Measurements from ENCODE around the gene PTGES.
A peak's percentile ranks its signal among the peaks of the same experiment; 100 is the strongest.

The PTGES gene

DNA sequence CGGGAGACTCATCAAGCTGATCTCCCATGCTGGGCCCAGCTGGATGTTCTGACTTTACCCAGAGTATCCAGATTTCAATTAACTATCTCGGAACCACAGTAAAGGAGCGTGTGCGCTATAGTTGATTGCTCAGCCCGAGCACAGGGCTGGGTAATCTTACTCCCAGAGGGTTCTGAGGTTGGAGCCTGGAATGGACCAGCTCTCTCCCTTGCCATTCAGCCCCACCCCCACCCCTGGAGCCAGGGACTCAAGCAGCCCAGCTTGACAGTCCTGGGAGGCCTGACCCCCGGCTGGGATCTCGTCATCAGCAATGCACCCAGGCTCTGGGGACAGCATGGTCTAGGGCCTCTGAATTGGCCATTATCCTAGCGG is 23.7 kb upstream of the PTGES start:
- no peak for TF ChIP-seq FOXM1 (IDR thresholded peaks at IDR 0.05; ENCODE audit: borderline replicate concordance, low read depth)
- TF ChIP-seq ZBTB7A (IDR thresholded peaks at IDR 0.05; ENCODE audit: low read depth) = no peak

DNA sequence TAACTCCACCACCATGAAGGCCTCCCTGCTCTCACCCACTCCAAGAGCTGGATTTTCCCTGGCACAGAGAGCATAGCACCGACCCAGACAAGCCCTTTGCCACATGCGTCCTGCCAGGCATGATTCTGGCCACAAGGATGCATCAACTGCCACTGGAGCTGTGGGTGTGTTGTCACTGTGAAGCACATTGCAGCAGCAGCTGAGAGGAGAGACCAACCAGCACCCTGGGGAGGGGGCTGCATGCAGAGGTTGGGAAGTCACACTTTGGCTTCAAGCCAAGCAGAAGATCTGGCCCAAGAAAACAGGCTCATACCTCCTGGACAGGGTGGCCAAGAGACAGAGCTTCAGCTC is 22.6 kb upstream of the PTGES start:
- no peak for TF ChIP-seq MAX (IDR thresholded peaks at IDR 0.05)
- no peak for TF ChIP-seq RAD21 (IDR thresholded peaks at IDR 0.05; ENCODE audit: low read depth)
- no peak for TF ChIP-seq ZBTB7A (IDR thresholded peaks at IDR 0.05; ENCODE audit: low read depth)
- TF ChIP-seq, protein P1, sequence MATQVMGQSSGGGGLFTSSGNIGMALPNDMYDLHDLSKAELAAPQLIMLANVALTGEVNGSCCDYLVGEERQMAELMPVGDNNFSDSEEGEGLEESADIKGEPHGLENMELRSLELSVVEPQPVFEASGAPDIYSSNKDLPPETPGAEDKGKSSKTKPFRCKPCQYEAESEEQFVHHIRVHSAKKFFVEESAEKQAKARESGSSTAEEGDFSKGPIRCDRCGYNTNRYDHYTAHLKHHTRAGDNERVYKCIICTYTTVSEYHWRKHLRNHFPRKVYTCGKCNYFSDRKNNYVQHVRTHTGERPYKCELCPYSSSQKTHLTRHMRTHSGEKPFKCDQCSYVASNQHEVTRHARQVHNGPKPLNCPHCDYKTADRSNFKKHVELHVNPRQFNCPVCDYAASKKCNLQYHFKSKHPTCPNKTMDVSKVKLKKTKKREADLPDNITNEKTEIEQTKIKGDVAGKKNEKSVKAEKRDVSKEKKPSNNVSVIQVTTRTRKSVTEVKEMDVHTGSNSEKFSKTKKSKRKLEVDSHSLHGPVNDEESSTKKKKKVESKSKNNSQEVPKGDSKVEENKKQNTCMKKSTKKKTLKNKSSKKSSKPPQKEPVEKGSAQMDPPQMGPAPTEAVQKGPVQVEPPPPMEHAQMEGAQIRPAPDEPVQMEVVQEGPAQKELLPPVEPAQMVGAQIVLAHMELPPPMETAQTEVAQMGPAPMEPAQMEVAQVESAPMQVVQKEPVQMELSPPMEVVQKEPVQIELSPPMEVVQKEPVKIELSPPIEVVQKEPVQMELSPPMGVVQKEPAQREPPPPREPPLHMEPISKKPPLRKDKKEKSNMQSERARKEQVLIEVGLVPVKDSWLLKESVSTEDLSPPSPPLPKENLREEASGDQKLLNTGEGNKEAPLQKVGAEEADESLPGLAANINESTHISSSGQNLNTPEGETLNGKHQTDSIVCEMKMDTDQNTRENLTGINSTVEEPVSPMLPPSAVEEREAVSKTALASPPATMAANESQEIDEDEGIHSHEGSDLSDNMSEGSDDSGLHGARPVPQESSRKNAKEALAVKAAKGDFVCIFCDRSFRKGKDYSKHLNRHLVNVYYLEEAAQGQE (IDR thresholded peaks at IDR 0.05; ENCODE audit: low read depth) = no peak
- no peak for TF ChIP-seq USF1 (IDR thresholded peaks at IDR 0.05)
- TF ChIP-seq TEAD4 (IDR thresholded peaks at IDR 0.05) = no peak
- no peak for TF ChIP-seq CEBPB (IDR thresholded peaks at IDR 0.05)
- no peak for TF ChIP-seq EP300 (IDR thresholded peaks at IDR 0.05; ENCODE audit: borderline replicate concordance)
- TF ChIP-seq NFIC (IDR thresholded peaks at IDR 0.05) = no peak
- no peak for TF ChIP-seq CREB1 (IDR thresholded peaks at IDR 0.05; ENCODE audit: low read depth)
- TF ChIP-seq TAF1 (IDR thresholded peaks at IDR 0.05; ENCODE audit: low read depth) = no peak
- no peak for TF ChIP-seq EGR1 (IDR thresholded peaks at IDR 0.05)
- TF ChIP-seq FOXM1 (IDR thresholded peaks at IDR 0.05; ENCODE audit: borderline replicate concordance, low read depth) = no peak
- TF ChIP-seq TCF12 (IDR thresholded peaks at IDR 0.05; ENCODE audit: low read depth) = no peak
- no peak for TF ChIP-seq YY1 (IDR thresholded peaks at IDR 0.05; ENCODE audit: low read depth)

- TF ChIP-seq RAD21 (IDR thresholded peaks at IDR 0.05; ENCODE audit: low read depth) (no peak), USF1 (IDR thresholded peaks at IDR 0.05) (peak; percentile 67), MAX (IDR thresholded peaks at IDR 0.05) (peak; percentile 89)
Observed at GRCh38 chr9:129774791-129775447, 22.1 kb upstream of the PTGES start.

GRCh38 chr9:129773262-129774048 is 20.6 kb upstream of the PTGES start:
- TF ChIP-seq TEAD4 (IDR thresholded peaks at IDR 0.05) (no peak), USF1 (IDR thresholded peaks at IDR 0.05) (no peak), RAD21 (IDR thresholded peaks at IDR 0.05; ENCODE audit: low read depth) (no peak), ZBTB7A (IDR thresholded peaks at IDR 0.05; ENCODE audit: low read depth) (no peak), EP300 (IDR thresholded peaks at IDR 0.05; ENCODE audit: borderline replicate concordance) (no peak), MAX (IDR thresholded peaks at IDR 0.05) (no peak), CREB1 (IDR thresholded peaks at IDR 0.05; ENCODE audit: low read depth) (no peak), TCF12 (IDR thresholded peaks at IDR 0.05; ENCODE audit: low read depth) (no peak), EGR1 (IDR thresholded peaks at IDR 0.05) (no peak), CEBPB (IDR thresholded peaks at IDR 0.05) (no peak), FOXM1 (IDR thresholded peaks at IDR 0.05; ENCODE audit: borderline replicate concordance, low read depth) (no peak), NFIC (IDR thresholded peaks at IDR 0.05) (no peak), YY1 (IDR thresholded peaks at IDR 0.05; ENCODE audit: low read depth) (no peak), TAF1 (IDR thresholded peaks at IDR 0.05; ENCODE audit: low read depth) (no peak)
- TF ChIP-seq, protein P1 (IDR thresholded peaks at IDR 0.05; ENCODE audit: low read depth) = no peak

GRCh38 chr9:129770741-129771140 is 17.9 kb upstream of the PTGES start:
- TF ChIP-seq FOXM1 (IDR thresholded peaks at IDR 0.05; ENCODE audit: borderline replicate concordance, low read depth) (no peak), NFIC (IDR thresholded peaks at IDR 0.05) (no peak), USF1 (IDR thresholded peaks at IDR 0.05) (peak; percentile 20; the same call in 1 of the 2 replicates)

Data from Ishikawa (cell line).